SHP77 (cell line): Measurements from ENCODE around the gene IGF2BP3.

Experiments used
- DNase-seq, 2 experiments: peaks; one replicate each; lab custom pipeline; 2025; lab: John Stamatoyannopoulos, UW

IGF2BP3 gene

GRCh38 chr7:23295401-23295697 lies 174.9 kb downstream of the IGF2BP3 start:
- DNase-seq, result no peak

- DNase-seq, result no peak
Measured at GRCh38 chr7:23294549-23295400, 175.5 kb downstream of the IGF2BP3 start.

GRCh38 chr7:23293500-23294073 lies 176.7 kb downstream of the IGF2BP3 start:
- DNase-seq, result no peak

GRCh38 chr7:23292623-23293022 lies 177.7 kb downstream of the IGF2BP3 start:
- DNase-seq, result no peak

GRCh38 chr7:23291957-23292560 lies 178.2 kb downstream of the IGF2BP3 start:
- DNase-seq, result no peak

GRCh38 chr7:23290993-23291392 lies 179.3 kb downstream of the IGF2BP3 start:
- no peak for DNase-seq

GRCh38 chr7:23287612-23288011 lies 182.7 kb downstream of the IGF2BP3 start:
- DNase-seq, result no peak

GRCh38 chr7:23285657-23286646 lies 184.3 kb downstream of the IGF2BP3 start:
- DNase-seq, result no peak

GRCh38 chr7:23284871-23285270 lies 185.4 kb downstream of the IGF2BP3 start:
- no peak for DNase-seq

- DNase-seq, result no peak
Measured at GRCh38 chr7:23283086-23283485, 187.2 kb downstream of the IGF2BP3 start.

- no peak for DNase-seq
Measured at GRCh38 chr7:23279819-23280525, 190.3 kb downstream of the IGF2BP3 start.

GRCh38 chr7:23277359-23277989 lies 192.8 kb downstream of the IGF2BP3 start:
- peak; percentile 83 for DNase-seq

GRCh38 chr7:23276947-23277346 lies 193.3 kb downstream of the IGF2BP3 start:
- DNase-seq, result no peak

- DNase-seq, result peak in 1 of 2 experiments; percentile 16
Measured at GRCh38 chr7:23276376-23276775, 193.9 kb downstream of the IGF2BP3 start.

GRCh38 chr7:23275912-23276311 lies 194.4 kb downstream of the IGF2BP3 start:
- no peak for DNase-seq

GRCh38 chr7:23273141-23273599 lies 197.1 kb downstream of the IGF2BP3 start:
- DNase-seq, result peak; percentile 99

- no peak for DNase-seq
Measured at GRCh38 chr7:23272275-23272674, 198.0 kb downstream of the IGF2BP3 start.

GRCh38 chr7:23268746-23269145 lies 201.5 kb downstream of the IGF2BP3 start:
- no peak for DNase-seq

- DNase-seq, result no peak
Measured at GRCh38 chr7:23268167-23268566, 202.1 kb downstream of the IGF2BP3 start.

GRCh38 chr7:23267357-23267756 lies 202.9 kb downstream of the IGF2BP3 start:
- no peak for DNase-seq

GRCh38 chr7:23266918-23267317 lies 203.4 kb downstream of the IGF2BP3 start:
- no peak for DNase-seq
